ENCODE measurements around the gene TRAPPC2. TPM values are rescaled to one million over a fixed set of nuclear protein-coding genes. Genes with fewer than 3 reads are reported as not detected.
"Not testable (repeated sequence)": the region's sequence is repeated elsewhere in the genome, so short reads cannot be mapped to it uniquely, and the experiment has no call there.

The TRAPPC2 gene
- total RNA-seq, 1 experiment from 2014 or later = 11.9 TPM

DNA sequence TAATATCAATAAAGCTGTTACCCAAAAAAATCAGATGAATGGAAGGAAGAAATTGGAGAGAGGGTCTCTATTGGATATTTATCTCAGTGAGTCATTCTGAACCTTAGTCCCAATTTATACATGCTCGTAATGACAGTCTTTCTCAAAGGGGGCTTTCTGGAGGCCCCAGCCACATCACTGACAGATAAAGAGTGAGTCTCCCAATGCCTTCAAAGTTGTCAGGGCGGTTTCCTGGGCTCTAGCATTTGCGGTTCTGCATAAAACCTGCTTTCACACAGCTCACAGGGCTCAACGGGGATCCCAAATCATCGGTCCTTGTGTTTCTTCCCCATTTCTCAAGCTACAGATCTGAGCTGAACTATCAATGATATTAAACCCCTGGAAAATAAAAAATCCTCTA is 64.2 kb downstream of the TRAPPC2 start:
- no peak overlapping the region for H2AFZ ChIP-seq (ENCODE audit: low read depth, low read length, poor library complexity, severe bottlenecking)
- ChIA-PET POLR2A (no interaction called here), RAD21 (ENCODE audit: low non-redundant PET in 1 of 2, low total read pairs in 2 of 2, uncharacterized antibody in 2 of 2, unreplicated experiment in 2 of 2) (no interaction called here), CTCF (interaction anchor here (1.5 kb wide), 1 partner anchor 24 kb away, joined by 5 read pairs; no protein-coding TSS in a partner anchor)
- no peaks in the 10 kb centered on the region for H4K20me1 ChIP-seq (ENCODE audit: insufficient read depth)
- no peak overlapping the region; the same call in 1 of the 2 replicates for H3K4me2 ChIP-seq (ENCODE audit: low read length)
- intact Hi-C loops (cut with micrococcal nuclease) = no loop called here
- no peak overlapping the region for H3K27ac ChIP-seq (ENCODE audit: low read depth, low read length)
- BruUV-seq (replicated peaks) = no TSS peak
- no peaks in the 10 kb centered on the region for H3K27me3 ChIP-seq (ENCODE audit: insufficient read depth, low read length)
- H3K4me3 ChIP-seq (replicated peaks in 1 of 2; ENCODE audit: low read depth in 1 of 2, low read length in 2 of 2) = no peak overlapping the region
- no peaks in the 10 kb centered on the region for H3K9me2 ChIP-seq (ENCODE audit: insufficient read depth)
- TF ChIP-seq POLR2A (IDR thresholded peaks at IDR 0.05; ENCODE audit: borderline replicate concordance, extremely low read depth, insufficient read depth, insufficient read length) (no peak), SRF (IDR thresholded peaks at IDR 0.05; ENCODE audit: low read depth) (no peak), ZNF274 (IDR thresholded peaks at IDR 0.05; ENCODE audit: low read depth, low read length) (no peak), EGR1 (IDR thresholded peaks at IDR 0.05; ENCODE audit: low read depth) (no peak), CBX3 (IDR thresholded peaks at IDR 0.05; ENCODE audit: low read depth) (no peak)
- no peak for DNase-seq (ENCODE audit: low read depth, low spot score)
- no peak overlapping the region for H3K9ac ChIP-seq (ENCODE audit: low read length)
- no peaks in the 10 kb centered on the region for H3K9me3 ChIP-seq (ENCODE audit: control insufficient read depth in 1 of 2, insufficient read depth in 1 of 2, low read depth in 1 of 2, low read length in 2 of 2)
- H3K79me2 ChIP-seq (ENCODE audit: insufficient read depth, low read length) = no peaks in the 10 kb centered on the region
- no peak for ATAC-seq
- no peaks in the 10 kb centered on the region for H3K36me3 ChIP-seq (ENCODE audit: control insufficient read depth in 1 of 2, insufficient read depth in 2 of 2, low read length in 2 of 2)
- H3K4me1 ChIP-seq (ENCODE audit: control insufficient read depth in 1 of 2, insufficient read depth in 2 of 2, low read length in 2 of 2) = peaks cover 9 to 28% of the 10 kb centered on the region in 2 experiments

- Histone ChIP-seq H2AFZ (ENCODE audit: low read depth, low read length, poor library complexity, severe bottlenecking) (peak overlapping the region; percentile 71), H3K4me2 (ENCODE audit: low read length) (peak overlapping the region; percentile 67), H3K27ac (ENCODE audit: low read depth, low read length) (peak overlapping the region; percentile 48; the same call in 1 of the 2 replicates), H3K9ac (ENCODE audit: low read length) (peak overlapping the region; percentile 44), H3K4me1 (ENCODE audit: control insufficient read depth in 1 of 2, insufficient read depth in 2 of 2, low read length in 2 of 2) (peaks cover 9 to 28% of the 10 kb centered on the region in 2 experiments), H3K4me3 (replicated peaks in 1 of 2; ENCODE audit: low read depth in 1 of 2, low read length in 2 of 2) (0 out of 4 replicates have a peak overlapping the region, but pooled peaks of 1 of the 2 experiments have one; percentile 18)
- CTCF ChIA-PET = interaction anchor here (1.3 to 1.5 kb wide), 2 partner anchors 10 to 24 kb away, joined by 5 to 6 read pairs; no protein-coding TSS in a partner anchor
- H4K20me1 ChIP-seq (ENCODE audit: insufficient read depth); H3K27me3 ChIP-seq (ENCODE audit: insufficient read depth, low read length); H3K9me2 ChIP-seq (ENCODE audit: insufficient read depth); H3K79me2 ChIP-seq (ENCODE audit: insufficient read depth, low read length); RAD21 ChIA-PET (ENCODE audit: low non-redundant PET in 1 of 2, low total read pairs in 2 of 2, uncharacterized antibody in 2 of 2, unreplicated experiment in 2 of 2); ATAC-seq; H3K9me3 ChIP-seq (ENCODE audit: control insufficient read depth in 1 of 2, insufficient read depth in 1 of 2, low read depth in 1 of 2, low read length in 2 of 2); POLR2A ChIA-PET; DNase-seq (ENCODE audit: low read depth, low spot score); H3K36me3 ChIP-seq (ENCODE audit: control insufficient read depth in 1 of 2, insufficient read depth in 2 of 2, low read length in 2 of 2); intact Hi-C loops (cut with micrococcal nuclease): not testable (repeated sequence)
- BruUV-seq (replicated peaks) = TSS peak; percentile 64
Observed at GRCh38 chrX:13669755-13670154, 64.7 kb downstream of the TRAPPC2 start.
